Aorta (tissue), 5 donors: ENCODE results near the gene SPATA21. TPM values are rescaled to one million over a fixed set of nuclear protein-coding genes. Genes with fewer than 3 reads are reported as not detected.

ENCODE experiments used
- ATAC-seq: fragments of 200-7000 bp; cut with Tn5 transposase; one replicate; pipeline ENCODE4 v1.9.1; 2022; ENCODE audit warnings: moderate library complexity; ENCODE audit not compliant: low FRiP score
- DNase-seq, 2 donors: peaks; one replicate each; pipeline ENCODE4 v3.0.0-alpha.2; 2020
- H3K27ac ChIP-seq, 2 donors: one replicate each; pipeline ENCODE4 v1.5.1; 2013; ENCODE audit warnings: low read length in 2 of 2, mild to moderate bottlenecking in 2 of 2, moderate library complexity in 2 of 2, control low read depth in 1 of 2, inconsistent platforms in 1 of 2, low read depth in 1 of 2
- H3K27me3 ChIP-seq, 2 donors: one replicate each; pipeline ENCODE4 v1.6.1; 2013; ENCODE audit warnings: control low read depth in 1 of 2, low read length in 1 of 2, mild to moderate bottlenecking in 1 of 2, moderate library complexity in 1 of 2; ENCODE audit not compliant: insufficient read depth in 2 of 2, control insufficient read depth in 1 of 2
- H3K36me3 ChIP-seq, 2 donors: one replicate each; pipeline ENCODE4 v1.6.1; 2013; ENCODE audit warnings: control low read depth in 1 of 2, low read length in 1 of 2, mild to moderate bottlenecking in 1 of 2; ENCODE audit not compliant: insufficient read depth in 2 of 2, control insufficient read depth in 1 of 2
- H3K4me1 ChIP-seq, 2 donors: one replicate each; pipeline ENCODE4 v1.6.1; 2013; ENCODE audit warnings: low read length in 2 of 2, control low read depth in 1 of 2, mild to moderate bottlenecking in 1 of 2, moderate library complexity in 1 of 2; ENCODE audit not compliant: insufficient read depth in 2 of 2, control insufficient read depth in 1 of 2
- H3K4me3 ChIP-seq, 2 donors: one replicate each; pipeline ENCODE4 v1.5.1; 2013; ENCODE audit warnings: low read length in 2 of 2, control low read depth in 1 of 2, mild to moderate bottlenecking in 1 of 2
- H3K9me3 ChIP-seq: one replicate; pipeline ENCODE4 v1.6.1; 2013; ENCODE audit warnings: mild to moderate bottlenecking, low read length; ENCODE audit not compliant: control insufficient read depth
- WGBS, 2 donors: extraction: QIAGEN DNeasy Blood & Tissue Kit; methylation state at CpG; one replicate each; pipeline ENCODE4 v1.1.7; 2013; 5-methylcytosine and 5-hydroxymethylcytosine counted together
- intact Hi-C, 2 donors: fragments of 100-400 bp; cut with DNase I; formaldehyde crosslinking; loops; one replicate each; pipeline versions ENCODE4 v1.14.2 to v1.15.0; 2022
- polyA plus RNA-seq, 2 donors: library from polyadenylated mRNA; stranded (reverse); fragments of 200-250 nt; gene quantifications; one replicate each; pipeline ENCODE4 v1.2.3, GENCODE V29; 2013
- total RNA-seq, 2 donors: library from RNA; stranded (reverse); fragmentation: NEBNext Ultra II Directional; extraction: Animal tissue kit (Norgen Biotek cat#: 25700); gene quantifications; one replicate each; pipeline ENCODE4 v1.2.1, GENCODE V29; 2021
- donor health status: healthy with polysubstance abuse.
- donor health status: Bipolar disorder and iron deficiency.
- donor health status: DM: no; HTN: no; CAD: no.
- donor health status: DM: no; HTN: no; CAD: no.
- donor health status: DM: yes; HTN: yes; CAD: no.

SPATA21 gene
- total and polyA plus RNA-seq, 4 donors = 0.33 to 0.38 TPM; not detected in 2

- Histone ChIP-seq H3K9me3 (no peaks in the 10 kb centered on the region), H3K4me1 (no peaks in the 10 kb centered on the region), H3K27ac (no peak overlapping the region), H3K4me3 (no peak overlapping the region), H3K27me3 (no peaks in the 10 kb centered on the region), H3K36me3 (no peaks in the 10 kb centered on the region)
- 68 to 70% methylated on average over 9 of the region's 9 CpGs for WGBS, 2 donors
- ATAC-seq (no peak), DNase-seq (no peak)
- intact Hi-C loops = no loop called here
Observed at GRCh38 chr1:16420424-16421118, 16.7 kb downstream of the SPATA21 start.

GRCh38 chr1:16418823-16419425 lies 18.3 kb downstream of the SPATA21 start:
- ATAC-seq (no peak), DNase-seq (no peak)
- Histone ChIP-seq H3K27ac (no peak overlapping the region), H3K36me3 (no peaks in the 10 kb centered on the region), H3K9me3 (no peaks in the 10 kb centered on the region), H3K4me1 (no peaks in the 10 kb centered on the region), H3K27me3 (no peaks in the 10 kb centered on the region), H3K4me3 (no peak overlapping the region)
- WGBS, 2 donors = 87 to 91% methylated on average over 7 of the region's 7 CpGs
- intact Hi-C loops = no loop called here

GRCh38 chr1:16413191-16413590 lies 24.0 kb downstream of the SPATA21 start:
- Histone ChIP-seq H3K4me1 (no peaks in the 10 kb centered on the region), H3K9me3 (no peaks in the 10 kb centered on the region), H3K27ac (no peak overlapping the region), H3K27me3 (no peaks in the 10 kb centered on the region), H3K36me3 (no peaks in the 10 kb centered on the region), H3K4me3 (no peak overlapping the region)
- intact Hi-C loops = no loop called here
- DNase-seq (no peak), ATAC-seq (no peak)
- 89 to 94% methylated on average over 3 of the region's 3 CpGs for WGBS, 2 donors

- 97% methylated on average over 5 of the region's 5 CpGs for WGBS, 2 donors
- H3K36me3 ChIP-seq = no peaks in the 10 kb centered on the region
- H3K4me3 ChIP-seq = no peak overlapping the region
- H3K27me3 ChIP-seq = no peaks in the 10 kb centered on the region
- H3K27ac ChIP-seq = no peak overlapping the region
- intact Hi-C loops = no loop called here
- no peaks in the 10 kb centered on the region for H3K4me1 ChIP-seq
- DNase-seq = no peak
- ATAC-seq = no peak
- no peaks in the 10 kb centered on the region for H3K9me3 ChIP-seq
Observed at GRCh38 chr1:16410803-16411202, 26.4 kb downstream of the SPATA21 start.

- WGBS, 2 donors = 89% methylated on average over 23 to 25 of the region's 25 CpGs
- DNase-seq (no peak), ATAC-seq (no peak)
- H3K36me3 ChIP-seq = no peaks in the 10 kb centered on the region
- no peaks in the 10 kb centered on the region for H3K4me1 ChIP-seq
- no peak overlapping the region for H3K4me3 ChIP-seq
- intact Hi-C loops = no loop called here
- H3K27me3 ChIP-seq = no peaks in the 10 kb centered on the region
- no peaks in the 10 kb centered on the region for H3K9me3 ChIP-seq
- no peak overlapping the region for H3K27ac ChIP-seq
Observed at GRCh38 chr1:16409536-16410152, 27.6 kb downstream of the SPATA21 start.

GRCh38 chr1:16406868-16407267 lies 30.4 kb downstream of the SPATA21 start:
- Histone ChIP-seq H3K27ac (no peak overlapping the region), H3K36me3 (no peaks in the 10 kb centered on the region), H3K4me1 (no peaks in the 10 kb centered on the region), H3K27me3 (no peaks in the 10 kb centered on the region), H3K9me3 (no peaks in the 10 kb centered on the region), H3K4me3 (no peak overlapping the region)
- intact Hi-C loops = no loop called here
- WGBS, 2 donors = 93 to 94% methylated on average over 9 of the region's 9 CpGs
- ATAC-seq = no peak
- DNase-seq = no peak

- Histone ChIP-seq H3K27me3 (no peaks in the 10 kb centered on the region), H3K27ac (no peak overlapping the region), H3K4me3 (no peak overlapping the region), H3K4me1 (no peaks in the 10 kb centered on the region), H3K9me3 (no peaks in the 10 kb centered on the region), H3K36me3 (no peaks in the 10 kb centered on the region)
- DNase-seq (no peak), ATAC-seq (no peak)
- WGBS, 2 donors = 65 to 69% methylated on average over 5 of the region's 5 CpGs
- intact Hi-C loops = no loop called here
Observed at GRCh38 chr1:16405441-16405840, 31.8 kb downstream of the SPATA21 start.

GRCh38 chr1:16402742-16403141 lies 34.5 kb downstream of the SPATA21 start:
- Histone ChIP-seq H3K27me3 (no peaks in the 10 kb centered on the region), H3K9me3 (no peaks in the 10 kb centered on the region), H3K4me3 (no peak overlapping the region), H3K4me1 (no peaks in the 10 kb centered on the region), H3K27ac (no peak overlapping the region), H3K36me3 (no peaks in the 10 kb centered on the region)
- intact Hi-C loops = no loop called here
- DNase-seq = no peak
- WGBS, 2 donors = 86 to 90% methylated on average over 10 of the region's 10 CpGs
- no peak for ATAC-seq
